Measurements from ENCODE around the gene RELL2.

RELL2 gene

GRCh38 chr5:141647242-141647641, 10.4 kb downstream of the RELL2 start:
- no peak for DNase-seq (ENCODE audit: low read depth in 2 of 3, low spot score in 1 of 3)

DNA sequence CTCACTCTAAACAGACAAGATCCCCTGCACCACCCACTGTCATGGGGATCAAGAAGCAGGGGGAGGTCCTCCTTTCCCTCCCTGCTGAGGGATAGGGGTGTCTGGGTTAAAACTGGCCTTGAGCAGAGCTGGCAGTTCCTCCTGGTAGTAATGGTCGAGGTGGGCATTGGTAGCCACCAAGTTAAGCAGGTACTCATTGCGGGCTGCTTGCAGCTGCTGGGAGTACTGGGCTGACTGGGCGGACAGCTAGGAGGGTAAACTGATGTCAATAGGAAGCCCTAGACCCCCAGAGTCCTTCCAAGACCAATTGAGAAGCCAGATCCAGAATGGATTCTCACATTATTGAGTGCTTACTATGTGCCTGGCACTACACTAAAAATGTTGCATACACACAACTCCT, 11.1 kb downstream of the RELL2 start:
- DNase-seq (ENCODE audit: low read depth in 2 of 3, low spot score in 1 of 3), result no peak

GRCh38 chr5:141649056-141649688, 12.4 kb downstream of the RELL2 start:
- DNase-seq (ENCODE audit: low read depth in 2 of 3, low spot score in 1 of 3), result no peak

DNA sequence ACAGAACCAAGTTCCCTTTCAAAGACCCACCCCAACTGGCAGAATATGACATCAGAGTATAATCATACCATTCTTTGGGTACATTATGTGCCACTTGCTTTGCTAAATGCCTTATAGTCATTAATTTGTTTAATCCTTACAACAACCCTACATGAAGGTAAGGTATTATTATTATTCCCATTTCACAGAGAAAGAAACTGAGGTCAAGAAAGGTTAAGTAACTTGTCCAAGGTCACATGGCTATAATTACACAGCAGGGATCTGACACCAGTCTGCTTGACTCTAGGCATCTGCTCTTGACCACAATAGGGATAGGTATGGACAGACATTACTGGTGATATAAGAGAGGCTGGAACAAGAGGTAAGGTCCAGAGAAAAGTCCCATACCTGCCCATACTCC, 13.2 kb downstream of the RELL2 start:
- DNase-seq (ENCODE audit: low read depth in 2 of 3, low spot score in 1 of 3), result no peak

GRCh38 chr5:141650851-141651727, 14.3 kb downstream of the RELL2 start, which contains the start of gene FCHSD1:
Gene FCHSD1, minus strand, starts transcription at chr5:141651418. Its CDS starts 50 bp downstream, at chr5:141651368.
- DNase-seq (ENCODE audit: low read depth in 2 of 3, low spot score in 1 of 3), result peak; percentile 68 to 84 (median 77)

DNA sequence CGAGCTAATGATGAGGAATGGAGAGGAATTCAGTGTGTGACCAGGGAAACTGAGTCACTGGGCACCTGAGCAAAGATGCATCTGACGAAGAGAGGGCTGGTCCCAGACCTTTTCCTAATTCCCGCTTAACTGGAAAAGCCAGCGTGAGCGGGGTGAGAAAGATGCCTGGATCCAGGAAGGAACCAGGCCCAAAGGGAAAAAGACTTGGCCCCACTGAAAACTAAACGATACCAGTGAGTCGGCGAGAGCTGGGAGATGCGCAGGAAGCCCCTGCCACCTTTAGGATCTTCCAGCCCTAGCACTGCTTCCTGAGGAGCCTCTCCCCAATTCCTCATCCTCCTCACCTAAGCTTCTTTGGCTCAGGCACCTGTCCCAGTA, 14.9 kb downstream of the RELL2 start:
- DNase-seq (ENCODE audit: low read depth in 2 of 3, low spot score in 1 of 3), result no peak

- no peak for DNase-seq (ENCODE audit: low read depth in 2 of 3, low spot score in 1 of 3)
These were observed 17.5 kb downstream of the RELL2 start for GRCh38 chr5:141654298-141654697.

GRCh38 chr5:141655020-141655419, 18.2 kb downstream of the RELL2 start:
- no peak for DNase-seq (ENCODE audit: low read depth in 2 of 3, low spot score in 1 of 3)

- DNase-seq (ENCODE audit: low read depth in 2 of 3, low spot score in 1 of 3), result no peak
These were observed 19.6 kb downstream of the RELL2 start for GRCh38 chr5:141656396-141656795.

DNA sequence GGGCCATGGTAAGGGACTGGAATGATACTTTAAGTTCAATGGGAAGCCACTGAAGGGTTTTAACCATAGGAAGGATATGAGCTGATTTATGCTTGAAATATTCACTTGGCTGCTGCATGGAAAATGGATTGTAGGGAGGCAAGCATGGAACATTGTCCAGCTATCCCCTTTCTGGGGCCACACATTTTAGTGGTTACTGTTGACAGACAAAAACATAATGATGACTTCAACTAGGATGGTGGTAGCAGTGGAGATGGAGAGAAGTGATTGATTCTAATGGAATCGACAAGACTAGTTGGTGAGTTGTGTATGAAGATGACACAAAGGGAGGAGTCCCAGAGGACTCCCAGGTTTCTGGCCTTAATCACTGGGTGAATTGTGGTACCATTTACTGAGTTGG, 20.6 kb downstream of the RELL2 start:
- no peak for DNase-seq (ENCODE audit: low read depth in 2 of 3, low spot score in 1 of 3)

GRCh38 chr5:141657937-141658545, 21.2 kb downstream of the RELL2 start:
- no peak for DNase-seq (ENCODE audit: low read depth in 2 of 3, low spot score in 1 of 3)

DNA sequence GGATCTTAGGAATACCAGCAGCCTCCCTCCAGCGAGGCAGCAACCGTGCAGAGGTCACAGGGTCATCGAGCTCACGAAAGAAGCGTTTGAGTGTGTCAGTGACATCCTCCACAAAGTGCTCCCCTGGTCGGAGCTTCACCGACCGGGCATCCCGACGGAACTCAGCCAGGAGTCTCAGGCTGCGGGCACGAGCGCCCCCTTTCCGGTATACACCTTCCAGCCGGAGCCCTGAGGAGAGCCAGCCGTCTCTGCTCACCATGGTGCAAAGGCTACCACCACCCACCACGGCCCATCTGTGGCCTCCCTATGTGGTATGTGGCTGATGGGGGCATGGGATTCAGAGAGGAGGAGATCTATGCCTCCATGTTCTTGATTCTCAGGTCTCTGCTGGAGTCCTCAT, 25.2 kb downstream of the RELL2 start:
- DNase-seq (ENCODE audit: low read depth in 2 of 3, low spot score in 1 of 3), result no peak

DNA sequence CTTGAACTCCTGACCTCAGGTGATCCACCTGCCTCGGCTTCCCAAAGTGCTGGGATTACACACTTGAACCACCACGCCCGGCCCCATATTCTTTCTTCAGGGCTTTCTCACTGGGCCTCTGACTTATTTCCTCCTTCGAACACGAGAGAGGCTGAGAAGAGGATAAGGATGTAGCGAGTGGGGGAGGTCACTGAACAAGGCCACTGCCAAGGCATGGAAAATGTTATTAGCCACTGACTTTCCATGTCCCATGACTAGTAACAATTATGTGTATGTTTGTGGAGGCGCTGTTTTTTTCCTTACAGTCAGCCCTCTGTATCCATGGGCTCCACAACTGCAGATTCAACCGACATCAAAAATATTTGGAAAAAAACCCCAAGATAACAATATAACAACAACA, 26.7 kb downstream of the RELL2 start:
- no peak for DNase-seq (ENCODE audit: low read depth in 2 of 3, low spot score in 1 of 3)

- DNase-seq (ENCODE audit: low read depth in 2 of 3, low spot score in 1 of 3), result peak; percentile 59 to 80 (median 66)
These were observed 28.1 kb downstream of the RELL2 start for GRCh38 chr5:141664733-141665461.

DNA sequence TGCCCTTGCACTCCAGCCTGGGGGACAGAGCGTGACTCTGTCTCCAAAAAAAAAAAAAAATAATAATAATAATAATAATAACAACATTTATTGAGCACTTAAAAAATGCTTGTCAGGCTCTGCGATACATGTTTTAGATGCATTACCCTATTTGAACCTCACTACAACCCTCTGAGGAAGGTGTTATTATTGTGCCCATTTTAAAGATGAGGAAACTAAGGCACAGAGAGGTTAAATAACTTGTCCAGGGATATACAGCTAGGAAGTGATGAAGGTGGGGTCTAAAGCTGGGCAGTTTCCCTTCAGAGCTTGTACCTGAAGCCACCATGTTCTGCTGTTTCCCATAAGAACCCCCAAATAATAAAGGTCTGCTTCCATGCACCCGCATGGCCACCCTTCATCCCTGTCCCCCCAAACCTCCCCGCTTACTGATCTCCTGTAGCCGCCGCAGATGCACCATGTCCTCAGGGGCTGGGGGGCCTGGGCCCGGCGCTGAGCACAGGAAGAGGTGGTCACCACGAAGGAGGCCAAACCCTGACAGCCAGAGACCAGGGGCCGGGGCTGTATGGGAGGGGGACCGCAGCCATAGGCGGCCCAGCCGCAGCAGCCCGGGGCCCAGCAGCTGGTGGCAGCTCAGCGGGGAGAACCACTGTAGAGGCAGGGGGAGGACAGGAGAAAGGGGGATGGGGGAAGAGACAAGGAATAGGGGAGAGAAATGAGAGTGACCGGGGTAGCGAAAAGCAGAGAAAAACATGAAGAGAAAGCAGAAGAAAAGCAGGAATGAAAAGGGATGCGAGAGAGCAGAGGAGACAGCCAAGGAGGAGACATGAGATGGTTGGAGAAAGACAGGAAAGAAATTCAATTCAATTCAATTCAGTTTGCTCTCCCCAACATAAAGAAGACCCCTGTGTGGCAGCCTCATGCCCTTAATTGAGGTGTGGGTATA, 29.5 kb downstream of the RELL2 start:
- no peak for DNase-seq (ENCODE audit: low read depth in 2 of 3, low spot score in 1 of 3)

DNA sequence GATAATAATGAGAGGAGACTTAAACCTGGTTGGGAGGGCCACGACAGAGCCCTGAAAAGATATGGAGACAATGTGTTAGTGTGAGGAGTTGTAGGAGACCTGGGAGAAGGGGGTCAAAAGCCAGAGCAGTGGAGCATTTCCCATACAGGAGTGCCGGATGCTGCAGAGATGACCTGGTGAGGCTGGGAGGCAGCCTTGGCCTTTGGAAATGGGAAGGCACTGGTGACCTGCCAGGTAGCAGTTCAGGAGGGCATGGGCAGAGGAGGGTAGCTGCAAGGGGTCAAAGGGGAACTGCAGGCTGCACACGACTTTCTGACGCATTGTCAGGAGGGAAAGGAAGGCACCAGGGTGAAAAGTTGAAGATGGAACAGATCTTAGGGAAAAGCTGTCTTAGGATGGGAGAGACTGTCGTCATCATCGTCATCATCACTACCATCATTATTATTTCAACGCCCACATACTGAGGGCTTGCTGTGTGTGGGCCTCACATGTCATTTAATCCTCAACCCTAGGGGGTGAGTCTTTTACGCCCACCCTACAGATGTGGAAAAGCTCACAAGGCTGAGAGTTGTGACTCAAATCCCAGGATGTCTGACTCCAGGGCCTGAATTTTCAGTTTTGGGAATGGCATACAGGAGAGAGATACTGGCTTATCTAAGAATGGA, 31.9 kb downstream of the RELL2 start:
- no peak for DNase-seq (ENCODE audit: low read depth in 2 of 3, low spot score in 1 of 3)

GRCh38 chr5:141669520-141669919, 32.7 kb downstream of the RELL2 start:
- no peak for DNase-seq (ENCODE audit: low read depth in 2 of 3, low spot score in 1 of 3)

DNA sequence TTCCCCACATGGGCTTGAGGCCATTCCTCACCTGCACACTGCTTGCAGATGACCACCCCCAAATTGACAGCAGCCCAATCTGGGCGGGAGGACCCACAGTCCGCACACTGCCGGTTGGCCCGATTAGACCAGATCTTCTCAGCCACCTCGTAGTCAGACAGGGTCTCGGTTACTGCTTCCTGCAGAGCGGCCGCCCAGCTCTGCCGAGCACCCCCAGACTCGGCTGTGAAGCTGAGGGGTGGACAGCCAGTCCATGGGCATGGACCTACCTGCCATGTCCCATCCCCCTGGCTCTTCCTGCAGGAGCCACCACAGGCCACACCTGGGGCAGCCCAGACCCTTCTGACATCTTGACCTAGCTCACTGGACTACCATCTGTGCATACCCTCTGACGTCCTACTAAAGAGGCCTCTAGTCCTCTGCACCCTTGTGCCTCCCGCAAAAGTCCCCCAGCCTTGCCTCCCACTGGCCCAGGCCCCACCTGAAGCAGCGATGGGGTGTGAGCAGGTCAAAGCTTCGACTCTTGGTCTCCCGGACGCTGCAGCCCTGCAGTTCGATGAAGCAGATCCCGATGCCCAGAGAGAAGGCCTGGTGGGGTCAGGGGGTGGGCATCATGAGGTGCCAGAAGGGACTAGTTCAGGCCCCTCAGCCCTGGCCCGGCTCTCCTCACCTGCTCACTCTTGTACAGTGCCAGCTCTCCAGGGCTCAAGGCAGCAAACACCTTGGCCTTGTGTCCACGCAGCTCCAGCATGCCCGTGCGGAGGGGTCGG, 35.5 kb downstream of the RELL2 start:
- DNase-seq (ENCODE audit: low read depth in 2 of 3, low spot score in 1 of 3), result no peak
